Omental fat pad (tissue), 4 donors: ENCODE measurements around the gene PXDN. TPM values are rescaled to one million over a fixed set of nuclear protein-coding genes. Genes with fewer than 3 reads are reported as not detected.

Experiments
- ATAC-seq: fragments of 150-250 bp; one replicate; pipeline ENCODE4 v1.9.1; 2016; ENCODE audit warnings: mild to moderate bottlenecking, moderate library complexity; ENCODE audit not compliant: low FRiP score
- DNase-seq: peaks from one replicate; pipeline ENCODE4 v3.0.0-alpha.2; 2019; ENCODE audit warnings: low spot score
- total RNA-seq, 4 donors: library from RNA; depleted of rRNA; stranded (reverse); fragments of >200 nt; gene quantifications; one replicate each; pipeline ENCODE4 v1.1.0, GENCODE V29; 2016
- TF ChIP-seq, protein P1 (sequence below), 3 donors: fragments of 450-650 bp; IDR thresholded peaks; one replicate each; pipeline ENCODE4 v1.5.1; 2016 to 2017; ENCODE audit warnings: antibody characterized with exemption in 3 of 3, mild to moderate bottlenecking in 3 of 3, moderate library complexity in 2 of 3

The PXDN gene
- total RNA-seq, 4 donors from 2014 or later = 81.2 to 228 (median 112) TPM

DNA sequence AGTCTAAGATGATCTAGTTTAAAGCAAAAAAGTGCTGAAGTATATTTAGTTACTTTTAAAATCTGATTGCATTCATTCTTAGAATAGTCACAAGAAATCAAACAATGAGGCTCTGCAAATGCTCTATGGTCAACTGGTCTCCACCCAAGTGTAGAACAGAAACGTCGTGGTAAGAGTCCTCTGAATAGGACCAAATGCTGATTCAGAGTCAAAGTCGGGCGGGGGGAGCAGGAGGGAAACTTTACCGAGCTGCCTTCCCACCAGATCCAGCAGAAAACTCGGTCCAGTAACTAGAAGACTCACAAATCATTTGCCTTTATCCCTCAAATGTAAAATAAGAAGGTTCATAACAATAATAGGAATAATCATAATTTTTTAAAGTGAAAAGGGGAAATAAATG is 46.2 kb upstream of the PXDN start:
- TF ChIP-seq, protein P1, sequence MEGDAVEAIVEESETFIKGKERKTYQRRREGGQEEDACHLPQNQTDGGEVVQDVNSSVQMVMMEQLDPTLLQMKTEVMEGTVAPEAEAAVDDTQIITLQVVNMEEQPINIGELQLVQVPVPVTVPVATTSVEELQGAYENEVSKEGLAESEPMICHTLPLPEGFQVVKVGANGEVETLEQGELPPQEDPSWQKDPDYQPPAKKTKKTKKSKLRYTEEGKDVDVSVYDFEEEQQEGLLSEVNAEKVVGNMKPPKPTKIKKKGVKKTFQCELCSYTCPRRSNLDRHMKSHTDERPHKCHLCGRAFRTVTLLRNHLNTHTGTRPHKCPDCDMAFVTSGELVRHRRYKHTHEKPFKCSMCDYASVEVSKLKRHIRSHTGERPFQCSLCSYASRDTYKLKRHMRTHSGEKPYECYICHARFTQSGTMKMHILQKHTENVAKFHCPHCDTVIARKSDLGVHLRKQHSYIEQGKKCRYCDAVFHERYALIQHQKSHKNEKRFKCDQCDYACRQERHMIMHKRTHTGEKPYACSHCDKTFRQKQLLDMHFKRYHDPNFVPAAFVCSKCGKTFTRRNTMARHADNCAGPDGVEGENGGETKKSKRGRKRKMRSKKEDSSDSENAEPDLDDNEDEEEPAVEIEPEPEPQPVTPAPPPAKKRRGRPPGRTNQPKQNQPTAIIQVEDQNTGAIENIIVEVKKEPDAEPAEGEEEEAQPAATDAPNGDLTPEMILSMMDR (IDR thresholded peaks at IDR 0.05) = no peak
- DNase-seq (no peak), ATAC-seq (no peak)

DNA sequence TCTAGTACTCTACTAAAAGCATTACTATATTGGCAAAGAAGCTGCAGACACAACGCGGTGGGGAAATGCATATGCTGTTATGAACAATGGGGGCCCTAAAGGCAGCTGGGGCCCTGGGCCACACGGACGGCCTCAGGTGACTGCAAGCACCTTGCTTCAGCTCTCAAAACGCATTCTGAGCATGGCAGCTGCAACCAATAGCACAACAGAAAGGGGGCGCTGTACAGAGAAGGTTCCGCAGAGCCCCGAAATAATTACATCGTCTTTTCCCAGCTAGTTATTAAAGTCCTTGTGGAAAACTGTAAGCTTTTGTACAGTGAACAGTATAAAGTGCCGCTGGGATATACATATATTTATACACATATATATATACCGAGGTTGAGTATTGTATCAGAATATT is 45.3 kb upstream of the PXDN start:
- no peak for ATAC-seq
- TF ChIP-seq, protein P1 (IDR thresholded peaks at IDR 0.05) = no peak
- DNase-seq = no peak

DNA sequence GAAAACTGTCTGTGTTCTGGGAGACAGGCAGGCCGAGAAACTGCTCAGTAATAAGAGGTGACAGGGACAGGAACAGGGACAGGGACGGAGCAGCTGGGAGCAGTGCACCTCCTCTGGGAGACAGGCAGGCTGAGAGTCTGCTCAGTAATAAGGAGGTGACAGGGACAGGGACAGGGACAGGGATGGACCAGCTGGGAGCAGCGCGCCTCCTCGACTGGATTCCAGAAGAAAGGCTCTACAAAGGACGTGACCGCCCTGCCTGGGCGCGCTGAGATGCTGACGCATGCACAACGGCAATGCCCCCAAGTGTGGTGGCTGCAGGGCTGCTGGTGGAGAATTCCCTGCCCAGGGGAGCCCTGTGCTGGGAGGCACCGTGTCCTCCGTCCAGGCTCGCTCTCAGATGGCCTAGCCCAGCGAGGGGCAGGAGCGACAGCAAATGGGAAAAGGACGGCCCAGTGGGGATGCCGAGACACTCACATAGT is 44.2 kb upstream of the PXDN start:
- DNase-seq (no peak), ATAC-seq (no peak)
- TF ChIP-seq, protein P1 (IDR thresholded peaks at IDR 0.05) = no peak

DNA sequence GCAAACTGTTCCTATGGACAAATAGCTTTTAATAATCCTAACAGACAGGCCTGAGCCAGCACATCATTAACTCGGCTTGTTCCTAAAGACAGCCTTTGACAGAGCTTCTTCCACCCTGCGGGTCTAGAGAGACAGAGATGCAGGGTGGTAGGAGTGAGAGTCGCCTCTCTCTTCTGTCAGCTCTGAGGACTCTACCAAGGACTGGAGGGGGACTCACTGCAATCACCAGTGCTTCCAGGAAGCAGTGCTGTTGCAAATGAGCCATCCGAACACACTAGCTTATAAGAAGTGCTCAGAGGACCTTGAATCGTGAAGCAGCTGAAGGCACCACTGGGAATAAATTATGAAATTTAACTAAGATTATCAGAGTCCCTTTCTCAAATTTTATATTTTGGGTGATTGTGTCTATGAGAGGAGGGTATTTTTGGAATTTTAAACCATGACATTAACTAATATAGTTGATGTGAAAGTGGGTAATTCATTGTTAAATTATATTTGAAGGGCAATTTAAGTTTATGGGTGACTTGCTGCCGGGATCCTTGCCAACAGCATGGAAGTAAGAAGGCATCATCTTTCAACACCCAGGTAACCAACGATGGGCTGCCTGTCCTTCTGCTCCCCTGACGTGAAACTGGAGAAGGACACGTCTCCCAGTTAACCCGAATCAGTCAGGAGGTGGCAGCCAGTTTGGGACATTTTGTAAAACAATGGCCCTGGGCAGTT is 43.6 kb upstream of the PXDN start:
- ATAC-seq = no peak

DNA sequence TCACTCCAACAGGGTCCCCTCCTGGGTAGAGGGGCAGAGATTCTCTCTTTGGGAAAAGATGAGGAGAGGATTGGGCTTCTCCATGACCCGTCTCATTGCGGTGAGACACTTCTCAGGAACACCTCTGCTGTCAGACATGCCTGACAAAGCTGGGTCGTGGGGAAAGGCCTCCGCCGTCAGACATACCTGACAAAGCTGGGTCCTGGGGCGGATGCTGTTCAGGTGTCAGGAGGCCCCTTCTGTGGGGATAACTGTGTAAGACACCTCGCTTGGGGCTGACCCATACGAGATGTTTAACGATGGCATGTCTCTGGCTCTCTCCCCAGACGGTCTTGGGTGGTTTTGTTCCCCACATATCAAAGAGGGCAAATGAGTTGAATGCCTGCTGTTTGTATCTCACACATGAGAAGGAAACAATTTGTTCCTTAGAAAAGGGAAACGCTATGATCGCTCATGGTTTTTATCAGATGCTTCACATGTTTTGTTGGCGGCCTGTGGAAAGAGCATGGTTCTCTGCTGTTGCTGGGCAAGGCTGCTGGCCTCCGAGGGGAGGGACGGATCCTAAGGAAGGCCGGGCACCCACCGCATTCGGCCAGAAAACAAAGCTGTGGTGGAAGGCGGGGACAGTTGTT is 40.8 kb upstream of the PXDN start:
- no peak for ATAC-seq

More for the DNA sequence above, 43.6 kb upstream of the PXDN start:
- TF ChIP-seq, protein P1 (IDR thresholded peaks at IDR 0.05) = no peak
- DNase-seq = no peak

DNA sequence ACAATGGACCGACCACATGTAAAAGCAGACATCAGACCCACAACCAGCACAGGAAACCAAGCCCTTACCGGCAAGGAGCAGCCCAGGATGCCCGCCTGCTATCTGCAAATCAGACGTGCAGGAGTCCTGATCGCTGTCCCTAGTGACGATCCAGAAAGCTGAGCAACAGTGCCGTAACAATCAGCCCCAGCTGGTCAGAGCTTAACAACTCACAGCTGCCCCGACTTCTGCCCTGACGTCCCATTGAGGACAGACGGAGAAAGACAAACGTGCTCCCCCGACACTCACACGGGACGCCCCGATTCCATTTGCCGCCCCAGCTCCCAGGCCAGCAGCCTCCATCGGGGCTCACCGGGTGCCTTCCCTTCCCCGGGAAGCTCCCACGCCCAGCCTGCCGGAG is 39.8 kb upstream of the PXDN start:
- ATAC-seq (no peak), DNase-seq (no peak)
- TF ChIP-seq, protein P1 (IDR thresholded peaks at IDR 0.05) = no peak

More for the DNA sequence above, 40.8 kb upstream of the PXDN start:
- no peak for DNase-seq
- TF ChIP-seq, protein P1 (IDR thresholded peaks at IDR 0.05) = no peak

DNA sequence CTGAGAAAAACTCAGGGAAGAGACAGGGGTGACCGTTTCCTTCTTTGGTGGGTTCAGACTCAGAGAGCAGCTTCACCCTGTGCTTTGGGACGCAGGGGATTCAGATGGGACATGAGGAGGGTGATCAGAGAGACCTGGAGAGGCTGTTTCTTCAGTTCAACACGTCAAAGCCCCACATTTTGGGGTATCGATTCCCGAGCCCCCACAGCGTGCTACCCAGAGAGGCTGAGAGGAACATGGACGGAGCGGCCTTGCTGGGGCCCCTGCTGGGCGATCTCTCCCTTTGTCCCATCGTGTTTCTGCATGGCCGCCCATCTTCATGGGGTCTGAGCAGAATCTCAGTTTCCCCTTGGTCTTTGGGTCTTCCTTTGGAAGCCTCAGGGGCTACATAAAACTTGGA is 38.2 kb upstream of the PXDN start:
- TF ChIP-seq, protein P1 (IDR thresholded peaks at IDR 0.05) = no peak
- ATAC-seq (no peak), DNase-seq (no peak)
